ENCODE results near the gene CR2.

Gene CR2

GRCh38 chr1:207417076-207417475 lies 37.1 kb upstream of the CR2 start:
- H3K4me3 ChIP-seq (ENCODE audit: low read depth, low read length) = no peak overlapping the region
- TF ChIP-seq, protein P1, sequence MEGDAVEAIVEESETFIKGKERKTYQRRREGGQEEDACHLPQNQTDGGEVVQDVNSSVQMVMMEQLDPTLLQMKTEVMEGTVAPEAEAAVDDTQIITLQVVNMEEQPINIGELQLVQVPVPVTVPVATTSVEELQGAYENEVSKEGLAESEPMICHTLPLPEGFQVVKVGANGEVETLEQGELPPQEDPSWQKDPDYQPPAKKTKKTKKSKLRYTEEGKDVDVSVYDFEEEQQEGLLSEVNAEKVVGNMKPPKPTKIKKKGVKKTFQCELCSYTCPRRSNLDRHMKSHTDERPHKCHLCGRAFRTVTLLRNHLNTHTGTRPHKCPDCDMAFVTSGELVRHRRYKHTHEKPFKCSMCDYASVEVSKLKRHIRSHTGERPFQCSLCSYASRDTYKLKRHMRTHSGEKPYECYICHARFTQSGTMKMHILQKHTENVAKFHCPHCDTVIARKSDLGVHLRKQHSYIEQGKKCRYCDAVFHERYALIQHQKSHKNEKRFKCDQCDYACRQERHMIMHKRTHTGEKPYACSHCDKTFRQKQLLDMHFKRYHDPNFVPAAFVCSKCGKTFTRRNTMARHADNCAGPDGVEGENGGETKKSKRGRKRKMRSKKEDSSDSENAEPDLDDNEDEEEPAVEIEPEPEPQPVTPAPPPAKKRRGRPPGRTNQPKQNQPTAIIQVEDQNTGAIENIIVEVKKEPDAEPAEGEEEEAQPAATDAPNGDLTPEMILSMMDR (IDR thresholded peaks at IDR 0.05; ENCODE audit: borderline replicate concordance, insufficient read depth, low read depth, low read length) = no peak

DNA sequence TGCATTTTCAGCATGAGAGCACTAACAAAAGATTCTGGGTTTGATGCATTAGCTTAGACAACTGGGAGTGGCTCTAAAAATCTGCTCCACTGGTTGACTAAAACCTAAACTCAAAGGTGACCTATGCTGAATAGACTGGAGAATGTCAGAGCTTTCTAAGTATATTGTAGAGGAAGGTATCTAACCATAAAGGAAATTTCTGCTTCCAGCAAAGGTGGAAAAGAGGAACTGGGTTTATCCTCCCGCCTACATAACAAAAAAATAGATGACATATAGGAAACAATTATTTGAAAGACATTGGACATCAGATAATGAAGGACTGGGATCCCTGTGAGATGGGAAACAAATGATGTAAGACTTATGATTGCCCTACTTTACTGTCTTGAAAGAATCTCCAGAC lies 35.8 kb upstream of the CR2 start:
- TF ChIP-seq, protein P1 (IDR thresholded peaks at IDR 0.05; ENCODE audit: borderline replicate concordance, insufficient read depth, low read depth, low read length) = no peak
- H3K4me3 ChIP-seq (ENCODE audit: low read depth, low read length) = no peak overlapping the region

DNA sequence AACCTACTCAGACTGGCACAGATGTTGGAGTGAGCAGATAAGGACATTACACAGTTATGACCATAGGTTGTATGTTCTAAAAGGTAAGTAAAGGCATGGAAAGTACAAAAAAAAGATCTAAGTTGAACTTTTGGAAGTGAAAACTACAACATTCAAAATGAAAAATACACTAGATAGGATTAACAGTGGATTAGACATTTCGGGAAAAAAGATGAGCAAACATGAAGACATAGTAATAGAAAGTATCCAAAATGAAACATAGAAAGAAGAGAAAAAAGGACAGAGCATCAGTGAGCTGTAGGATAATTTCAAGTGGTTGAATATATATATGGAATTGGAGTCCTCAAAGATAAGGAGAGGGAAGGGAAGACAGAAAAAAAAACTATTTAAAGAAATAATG lies 34.0 kb upstream of the CR2 start:
- H3K4me3 ChIP-seq (ENCODE audit: low read depth, low read length) = no peak overlapping the region

DNA sequence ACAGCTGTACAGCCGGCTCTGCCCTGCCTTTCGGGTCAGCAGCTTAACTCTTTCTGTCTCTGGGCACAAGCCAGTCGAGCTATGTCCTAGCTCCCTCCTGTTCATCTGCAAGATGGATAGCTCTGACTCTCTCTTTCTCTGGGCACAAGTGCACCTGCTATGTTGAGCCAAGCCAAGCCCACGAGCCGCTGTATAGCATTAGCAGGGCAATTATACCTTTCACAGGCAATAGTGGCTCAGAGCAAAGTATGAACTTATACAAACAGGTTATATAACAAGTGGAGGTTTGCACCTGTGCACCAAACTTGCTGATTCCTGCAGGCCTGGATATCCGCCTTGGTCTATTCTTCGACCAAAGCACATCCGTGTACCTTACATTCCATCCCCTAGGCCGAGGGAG lies 33.0 kb upstream of the CR2 start:
- TF ChIP-seq, protein P1 (IDR thresholded peaks at IDR 0.05; ENCODE audit: borderline replicate concordance, insufficient read depth, low read depth, low read length) = no peak
- H3K4me3 ChIP-seq (ENCODE audit: low read depth, low read length) = no peak overlapping the region

More for the DNA sequence above, 34.0 kb upstream of the CR2 start:
- TF ChIP-seq, protein P1 (IDR thresholded peaks at IDR 0.05; ENCODE audit: borderline replicate concordance, insufficient read depth, low read depth, low read length) = no peak

- TF ChIP-seq, protein P1 (IDR thresholded peaks at IDR 0.05; ENCODE audit: borderline replicate concordance, insufficient read depth, low read depth, low read length) = peak; percentile 16; the same call in 1 of the 2 replicates
- H3K4me3 ChIP-seq (ENCODE audit: low read depth, low read length) = no peak overlapping the region
Observed at GRCh38 chr1:207423560-207424292, 30.4 kb upstream of the CR2 start.

DNA sequence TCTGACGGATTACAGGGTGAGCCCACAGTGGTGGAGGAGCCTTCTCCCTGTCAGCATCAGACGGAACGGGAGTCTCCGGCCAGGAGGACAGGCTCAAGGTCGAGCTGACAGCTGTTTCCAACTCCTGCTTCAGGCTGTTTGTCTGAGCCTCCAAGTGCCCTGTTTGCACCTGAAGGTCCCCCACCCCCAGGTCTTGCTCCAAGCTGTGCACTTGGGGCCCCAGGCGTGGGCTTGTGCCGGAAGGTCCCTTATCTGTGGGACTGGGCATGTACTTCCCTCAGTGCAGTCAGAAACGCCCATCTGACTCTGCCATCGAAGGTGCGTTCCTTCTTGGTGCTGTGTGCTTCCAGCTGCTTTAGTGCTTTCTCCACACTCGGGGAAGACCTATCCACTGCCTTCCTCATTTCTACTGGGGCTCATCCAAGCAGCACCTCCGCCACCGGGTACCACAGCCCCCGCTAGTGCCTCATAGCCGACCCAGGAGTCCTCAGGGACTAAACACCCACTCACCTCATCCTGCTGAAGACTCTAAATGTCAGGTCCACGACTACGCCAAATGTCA lies 29.5 kb upstream of the CR2 start:
- peak overlapping the region; percentile 41 for H3K4me3 ChIP-seq (ENCODE audit: low read depth, low read length)

More for the DNA sequence above, 29.5 kb upstream of the CR2 start:
- TF ChIP-seq, protein P1 (IDR thresholded peaks at IDR 0.05; ENCODE audit: borderline replicate concordance, insufficient read depth, low read depth, low read length) = no peak
